Urinary bladder (tissue), 4 donors: ENCODE data around the gene BMP7. TPM values are rescaled to one million over a fixed set of nuclear protein-coding genes. Genes with fewer than 3 reads are reported as not detected.

ENCODE experiments used
- DNase-seq: peaks from one replicate; pipeline ENCODE4 v3.0.0-alpha.2; 2015; ENCODE audit errors: extremely low spot score
- H3K27ac ChIP-seq: one replicate; pipeline ENCODE4 v1.5.1; 2013; ENCODE audit warnings: low read depth, mild to moderate bottlenecking, moderate library complexity
- H3K36me3 ChIP-seq: one replicate; pipeline ENCODE4 v1.6.1; 2013; ENCODE audit warnings: mild to moderate bottlenecking, moderate library complexity; ENCODE audit not compliant: insufficient read depth
- H3K4me1 ChIP-seq: one replicate; pipeline ENCODE4 v1.6.1; 2013; ENCODE audit warnings: mild to moderate bottlenecking, moderate library complexity; ENCODE audit not compliant: insufficient read depth
- H3K4me3 ChIP-seq: one replicate; pipeline ENCODE4 v1.5.1; 2013; ENCODE audit warnings: low read depth, low read length
- WGBS: extraction: QIAGEN DNeasy Blood & Tissue Kit; methylation state at CpG from one replicate; pipeline ENCODE4 v1.1.7; 2013; 5-methylcytosine and 5-hydroxymethylcytosine counted together
- polyA plus RNA-seq: library from polyadenylated mRNA; stranded (reverse); fragments of 200-250 nt; gene quantifications from one replicate; pipeline ENCODE4 v1.2.3, GENCODE V29; 2013
- total RNA-seq: library from RNA; depleted of rRNA; stranded (reverse); fragments of >200 nt; gene quantifications from one replicate; pipeline ENCODE4 v1.2.3, GENCODE V29; 2014
- donor health status: healthy with polysubstance abuse.
- donor health status: healthy.

The BMP7 gene
- total and polyA plus RNA-seq, 2 donors: 8.5 to 12.1 TPM

GRCh38 chr20:57139342-57140093 lies 126.9 kb downstream of the BMP7 start:
- Histone ChIP-seq H3K27ac (no peak overlapping the region), H3K4me3 (no peak overlapping the region), H3K4me1 (no peaks in the 10 kb centered on the region), H3K36me3 (no peaks in the 10 kb centered on the region)
- WGBS: 92% methylated on average over 8 of the region's 8 CpGs
- no peak for DNase-seq

GRCh38 chr20:57138198-57138995 lies 128.0 kb downstream of the BMP7 start:
- WGBS: 76% methylated on average over 17 of the region's 17 CpGs
- Histone ChIP-seq H3K4me3 (no peak overlapping the region), H3K27ac (no peak overlapping the region), H3K36me3 (no peaks in the 10 kb centered on the region), H3K4me1 (no peaks in the 10 kb centered on the region)
- DNase-seq: no peak

- WGBS: 86% methylated on average over 1 of the region's 1 CpG
Observed at GRCh38 chr20:57137676-57138075, 128.8 kb downstream of the BMP7 start.

GRCh38 chr20:57136734-57137133 lies 129.7 kb downstream of the BMP7 start:
- no peak for DNase-seq
- H3K4me1 ChIP-seq: no peaks in the 10 kb centered on the region
- H3K27ac ChIP-seq: no peak overlapping the region
- no peak overlapping the region for H3K4me3 ChIP-seq
- H3K36me3 ChIP-seq: no peaks in the 10 kb centered on the region
- WGBS: 87% methylated on average over 7 of the region's 7 CpGs

More at GRCh38 chr20:57137676-57138075, 128.8 kb downstream of the BMP7 start:
- Histone ChIP-seq H3K4me1 (no peaks in the 10 kb centered on the region), H3K4me3 (no peak overlapping the region), H3K36me3 (no peaks in the 10 kb centered on the region), H3K27ac (no peak overlapping the region)
- DNase-seq: no peak

- no peak for DNase-seq
- 72% methylated on average over 6 of the region's 6 CpGs for WGBS
Observed at GRCh38 chr20:57135875-57136274, 130.6 kb downstream of the BMP7 start.

GRCh38 chr20:57134804-57135203 lies 131.6 kb downstream of the BMP7 start:
- H3K4me3 ChIP-seq: no peak overlapping the region
- H3K27ac ChIP-seq: no peak overlapping the region
- no peaks in the 10 kb centered on the region for H3K36me3 ChIP-seq
- DNase-seq: no peak
- no peaks in the 10 kb centered on the region for H3K4me1 ChIP-seq
- 89% methylated on average over 4 of the region's 4 CpGs for WGBS

More at GRCh38 chr20:57135875-57136274, 130.6 kb downstream of the BMP7 start:
- no peak overlapping the region for H3K27ac ChIP-seq
- H3K36me3 ChIP-seq: no peaks in the 10 kb centered on the region
- no peak overlapping the region for H3K4me3 ChIP-seq
- H3K4me1 ChIP-seq: no peaks in the 10 kb centered on the region

- H3K4me1 ChIP-seq: no peaks in the 10 kb centered on the region
- H3K27ac ChIP-seq: no peak overlapping the region
- DNase-seq: no peak
- 22% methylated on average over 14 of the region's 14 CpGs for WGBS
- H3K36me3 ChIP-seq: no peaks in the 10 kb centered on the region
- H3K4me3 ChIP-seq: no peak overlapping the region
Observed at GRCh38 chr20:57133926-57134650, 132.4 kb downstream of the BMP7 start.

GRCh38 chr20:57131601-57132391 lies 134.6 kb downstream of the BMP7 start:
- Histone ChIP-seq H3K36me3 (no peaks in the 10 kb centered on the region), H3K4me1 (no peaks in the 10 kb centered on the region), H3K27ac (no peak overlapping the region), H3K4me3 (no peak overlapping the region)
- WGBS: 80% methylated on average over 13 of the region's 13 CpGs
- DNase-seq: no peak

- Histone ChIP-seq H3K4me3 (no peak overlapping the region), H3K36me3 (no peaks in the 10 kb centered on the region), H3K27ac (no peak overlapping the region), H3K4me1 (no peaks in the 10 kb centered on the region)
- no peak for DNase-seq
- 71% methylated on average over 10 of the region's 10 CpGs for WGBS
Observed at GRCh38 chr20:57131077-57131476, 135.4 kb downstream of the BMP7 start.

- no peaks in the 10 kb centered on the region for H3K36me3 ChIP-seq
- WGBS: 80% methylated on average over 13 of the region's 13 CpGs
- H3K4me1 ChIP-seq: no peaks in the 10 kb centered on the region
- no peak overlapping the region for H3K27ac ChIP-seq
- H3K4me3 ChIP-seq: no peak overlapping the region
- DNase-seq: no peak
Observed at GRCh38 chr20:57130160-57130772, 136.2 kb downstream of the BMP7 start.

GRCh38 chr20:57129303-57129702 lies 137.1 kb downstream of the BMP7 start:
- no peak for DNase-seq
- Histone ChIP-seq H3K27ac (no peak overlapping the region), H3K4me3 (no peak overlapping the region), H3K36me3 (no peaks in the 10 kb centered on the region), H3K4me1 (no peaks in the 10 kb centered on the region)
- 94% methylated on average over 10 of the region's 10 CpGs for WGBS

- WGBS: 79% methylated on average over 15 of the region's 15 CpGs
- Histone ChIP-seq H3K36me3 (no peaks in the 10 kb centered on the region), H3K27ac (no peak overlapping the region), H3K4me1 (no peaks in the 10 kb centered on the region), H3K4me3 (no peak overlapping the region)
- DNase-seq: no peak
Observed at GRCh38 chr20:57128044-57128757, 138.2 kb downstream of the BMP7 start.
